Activated naive CD8-positive, alpha-beta T cell treated with anti-CD3 and anti-CD28 coated beads, Interleukin-2, amount 10 ng/mL, durations not matched to agents 7 days and 5 days (primary cell): Measurements from ENCODE around the gene PTPRS. TPM values are rescaled to one million over a fixed set of nuclear protein-coding genes. Genes with fewer than 3 reads are reported as not detected.
"Not testable (repeated sequence)": the region's sequence is repeated elsewhere in the genome, so short reads cannot be mapped to it uniquely, and the experiment has no call there.

ENCODE experiments used
- ATAC-seq: fragments of 150-1000 bp; cut with Tn5 transposase; one replicate; pipeline ENCODE4 v1.10.0; 2021; ENCODE audit warnings: low read depth, moderate library complexity
- POLR2A ChIA-PET: fragments of 350-600 bp; sonication (Branson Sonifier 250); formaldehyde crosslinking; loops from one replicate; lab custom pipeline; 2021; ENCODE audit warnings: antibody characterized with exemption; lab: Charles Lee
- DNase-seq: peaks from one replicate; pipeline ENCODE4 v3.0.0; 2021
- H3K27ac Mint-ChIP-seq: one replicate; pipeline ENCODE4 v1.8.0; 2022; ENCODE audit warnings: mild to moderate bottlenecking, mixed read lengths
- H3K27me3 Mint-ChIP-seq: one replicate; pipeline ENCODE4 v1.8.0; 2022; ENCODE audit warnings: mild to moderate bottlenecking, moderate library complexity, mixed read lengths
- H3K36me3 Mint-ChIP-seq: one replicate; pipeline ENCODE4 v1.8.0; 2021; ENCODE audit warnings: mild to moderate bottlenecking, mixed read lengths
- H3K4me1 Mint-ChIP-seq: one replicate; pipeline ENCODE4 v1.8.0; 2021; ENCODE audit warnings: mixed read lengths
- H3K4me3 Mint-ChIP-seq: one replicate; pipeline ENCODE4 v1.8.0; 2022; ENCODE audit warnings: mild to moderate bottlenecking, moderate library complexity, mixed read lengths
- H3K9me3 Mint-ChIP-seq: one replicate; pipeline ENCODE4 v1.8.0; 2021; ENCODE audit warnings: mixed read lengths
- total RNA-seq, 2 experiments: library from RNA; stranded (reverse); gene quantifications; one replicate each; pipeline ENCODE4 v1.2.3, GENCODE V29; 2021

Gene PTPRS
- total RNA-seq, 2 experiments from 2014 or later = 0.14 to 0.19 TPM

- H3K4me3 Mint-ChIP-seq, POLR2A ChIA-PET, H3K27me3 Mint-ChIP-seq, DNase-seq, ATAC-seq, H3K36me3 Mint-ChIP-seq, H3K27ac Mint-ChIP-seq, H3K9me3 Mint-ChIP-seq, H3K4me1 Mint-ChIP-seq: not testable (repeated sequence)
Observed at GRCh38 chr19:5361839-5362238, 21.2 kb upstream of the PTPRS start.

- Mint-ChIP-seq H3K4me1 (no peaks in the 10 kb centered on the region), H3K36me3 (no peaks in the 10 kb centered on the region), H3K27ac (no peak overlapping the region), H3K27me3 (no peaks in the 10 kb centered on the region), H3K4me3 (no peak overlapping the region), H3K9me3 (no peaks in the 10 kb centered on the region)
- POLR2A ChIA-PET = no interaction called here
- no peak for ATAC-seq
- DNase-seq = no peak
Observed at GRCh38 chr19:5361407-5361806, 20.8 kb upstream of the PTPRS start.

GRCh38 chr19:5360003-5360780 is 19.6 kb upstream of the PTPRS start:
- Mint-ChIP-seq H3K36me3 (no peaks in the 10 kb centered on the region), H3K27me3 (peaks cover 8% of the 10 kb centered on the region), H3K4me3 (no peak overlapping the region), H3K9me3 (no peaks in the 10 kb centered on the region), H3K27ac (no peak overlapping the region), H3K4me1 (no peaks in the 10 kb centered on the region)
- ATAC-seq = no peak
- POLR2A ChIA-PET = no interaction called here
- no peak for DNase-seq

DNA sequence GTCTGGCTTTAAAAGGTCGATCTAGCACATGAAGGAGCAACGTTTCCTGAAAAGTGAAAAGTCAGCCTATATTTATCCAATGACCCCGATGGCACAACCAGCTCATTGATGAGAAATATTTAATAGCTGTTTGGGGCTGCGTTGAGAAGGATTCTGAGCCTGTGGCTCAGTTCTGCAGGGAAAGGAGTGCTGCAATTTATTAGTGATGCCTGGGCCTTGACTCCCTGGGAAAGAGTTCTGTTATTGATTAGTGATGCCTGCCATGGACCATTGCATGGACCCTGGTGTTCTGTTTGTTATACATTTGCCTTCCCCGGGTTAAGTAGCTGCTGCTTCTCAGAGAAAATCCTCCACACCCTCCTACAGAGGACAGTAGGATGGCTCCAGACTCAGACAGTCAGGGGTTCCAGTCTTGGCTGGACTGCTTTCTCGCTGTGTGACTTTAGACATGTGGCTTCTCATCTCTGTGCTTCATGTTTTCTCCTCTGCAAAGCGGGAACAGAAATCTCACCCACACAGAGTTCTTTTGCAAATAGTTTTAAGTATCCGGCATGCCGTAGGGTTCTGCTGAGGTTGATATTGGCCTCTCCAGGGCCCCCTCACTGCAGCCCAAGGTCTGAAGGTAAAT is 17.7 kb upstream of the PTPRS start:
- H3K9me3 Mint-ChIP-seq = no peaks in the 10 kb centered on the region
- H3K36me3 Mint-ChIP-seq = no peaks in the 10 kb centered on the region
- ATAC-seq (no peak), DNase-seq (no peak)
- POLR2A ChIA-PET = no interaction called here
- H3K27me3 Mint-ChIP-seq = peaks cover 8% of the 10 kb centered on the region
- no peaks in the 10 kb centered on the region for H3K4me1 Mint-ChIP-seq
- no peak overlapping the region for H3K4me3 Mint-ChIP-seq
- H3K27ac Mint-ChIP-seq = no peak overlapping the region

DNA sequence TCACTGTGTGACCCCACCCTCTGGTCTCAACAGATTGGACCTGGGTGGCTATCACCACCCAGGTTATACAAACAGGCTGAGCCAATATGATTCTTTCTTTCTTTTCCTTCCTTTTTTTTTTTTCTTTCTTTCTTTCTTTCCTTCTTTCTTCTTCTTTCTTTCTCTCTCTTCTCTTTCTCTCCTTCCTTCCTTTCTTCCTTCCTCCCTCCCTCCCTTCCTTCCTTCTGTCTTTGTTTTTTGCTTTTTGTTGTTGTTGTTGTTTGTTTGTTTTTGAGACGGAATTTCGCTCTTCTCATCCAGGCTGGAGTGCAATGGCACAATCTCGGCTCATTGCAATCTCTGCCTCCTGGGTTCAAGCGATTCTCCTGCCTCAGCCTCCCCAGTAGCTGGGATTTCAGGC is 17.0 kb upstream of the PTPRS start:
- Mint-ChIP-seq H3K27me3 (peaks cover 8% of the 10 kb centered on the region), H3K4me1 (no peaks in the 10 kb centered on the region), H3K27ac (no peak overlapping the region), H3K4me3 (no peak overlapping the region), H3K9me3 (no peaks in the 10 kb centered on the region), H3K36me3 (no peaks in the 10 kb centered on the region)
- ATAC-seq (no peak), DNase-seq (no peak)
- POLR2A ChIA-PET = no interaction called here

GRCh38 chr19:5356918-5357317 is 16.3 kb upstream of the PTPRS start:
- Mint-ChIP-seq H3K9me3 (no peaks in the 10 kb centered on the region), H3K36me3 (no peaks in the 10 kb centered on the region), H3K27me3 (peaks cover 8% of the 10 kb centered on the region), H3K4me3 (no peak overlapping the region), H3K27ac (no peak overlapping the region), H3K4me1 (no peaks in the 10 kb centered on the region)
- no peak for ATAC-seq
- POLR2A ChIA-PET = interaction anchor here (0.6 kb wide), 1 partner anchor 483 kb away, joined by 3 read pairs; no protein-coding TSS in a partner anchor
- DNase-seq = no peak

GRCh38 chr19:5356428-5356827 is 15.8 kb upstream of the PTPRS start:
- POLR2A ChIA-PET = interaction anchor here (0.6 kb wide), 1 partner anchor 482 kb away, joined by 3 read pairs; no protein-coding TSS in a partner anchor
- H3K36me3 Mint-ChIP-seq = no peaks in the 10 kb centered on the region
- H3K27ac Mint-ChIP-seq = no peak overlapping the region
- peaks cover 8% of the 10 kb centered on the region for H3K27me3 Mint-ChIP-seq
- ATAC-seq (no peak), DNase-seq (no peak)
- no peaks in the 10 kb centered on the region for H3K9me3 Mint-ChIP-seq
- no peaks in the 10 kb centered on the region for H3K4me1 Mint-ChIP-seq
- no peak overlapping the region for H3K4me3 Mint-ChIP-seq

GRCh38 chr19:5355693-5356092 is 15.1 kb upstream of the PTPRS start:
- Mint-ChIP-seq H3K4me1 (no peaks in the 10 kb centered on the region), H3K27me3 (peaks cover 8% of the 10 kb centered on the region), H3K36me3 (no peaks in the 10 kb centered on the region), H3K9me3 (no peaks in the 10 kb centered on the region), H3K27ac (no peak overlapping the region), H3K4me3 (no peak overlapping the region)
- ATAC-seq (no peak), DNase-seq (no peak)
- POLR2A ChIA-PET = no interaction called here

GRCh38 chr19:5355076-5355475 is 14.5 kb upstream of the PTPRS start:
- Mint-ChIP-seq H3K27me3 (peaks cover 8% of the 10 kb centered on the region), H3K36me3 (no peaks in the 10 kb centered on the region)
- ATAC-seq = no peak

GRCh38 chr19:5354403-5354802 is 13.8 kb upstream of the PTPRS start:
- H3K4me3 Mint-ChIP-seq = no peak overlapping the region
- H3K4me1 Mint-ChIP-seq = no peaks in the 10 kb centered on the region
- H3K9me3 Mint-ChIP-seq = no peaks in the 10 kb centered on the region
- peaks cover 8% of the 10 kb centered on the region for H3K27me3 Mint-ChIP-seq
- no peak overlapping the region for H3K27ac Mint-ChIP-seq
- POLR2A ChIA-PET = no interaction called here
- ATAC-seq (no peak), DNase-seq (no peak)
- no peaks in the 10 kb centered on the region for H3K36me3 Mint-ChIP-seq

More at GRCh38 chr19:5355076-5355475, 14.5 kb upstream of the PTPRS start:
- H3K4me1 Mint-ChIP-seq = no peaks in the 10 kb centered on the region
- POLR2A ChIA-PET = no interaction called here
- no peak overlapping the region for H3K4me3 Mint-ChIP-seq
- H3K9me3 Mint-ChIP-seq = no peaks in the 10 kb centered on the region
- no peak for DNase-seq
- no peak overlapping the region for H3K27ac Mint-ChIP-seq

DNA sequence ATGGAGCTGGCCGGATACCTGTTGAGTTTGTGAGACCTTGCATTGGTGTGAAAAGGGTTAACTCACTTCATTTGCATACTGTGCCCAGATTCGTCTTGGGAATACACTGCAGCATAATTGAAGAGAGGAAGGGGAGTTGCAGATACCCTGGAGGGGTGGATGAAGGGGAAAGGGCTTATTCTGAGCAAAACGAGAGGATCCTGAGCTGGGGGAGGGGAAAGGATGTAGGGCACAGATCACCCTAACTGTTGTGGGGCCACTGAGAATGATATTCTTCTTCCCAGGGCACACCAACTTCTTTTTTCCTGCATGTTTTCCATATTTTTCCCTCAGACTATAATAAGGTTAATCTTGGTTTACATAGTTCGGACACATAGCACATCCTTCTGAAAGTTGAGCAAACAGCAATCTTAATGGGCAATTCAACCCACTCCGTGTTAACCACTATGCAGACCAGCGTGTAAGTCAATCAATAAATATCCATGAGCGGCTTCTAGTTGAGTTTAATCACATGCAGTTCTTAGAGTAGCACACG is 11.7 kb upstream of the PTPRS start:
- Mint-ChIP-seq H3K4me1 (no peaks in the 10 kb centered on the region), H3K9me3 (no peaks in the 10 kb centered on the region), H3K36me3 (no peaks in the 10 kb centered on the region), H3K4me3 (no peak overlapping the region), H3K27ac (no peak overlapping the region), H3K27me3 (peaks cover 8% of the 10 kb centered on the region)
- ATAC-seq = no peak
- DNase-seq = no peak
- POLR2A ChIA-PET = no interaction called here

GRCh38 chr19:5351731-5352228 is 11.2 kb upstream of the PTPRS start:
- POLR2A ChIA-PET = no interaction called here
- DNase-seq (no peak), ATAC-seq (no peak)
- no peak overlapping the region for H3K27ac Mint-ChIP-seq
- no peaks in the 10 kb centered on the region for H3K9me3 Mint-ChIP-seq
- no peaks in the 10 kb centered on the region for H3K36me3 Mint-ChIP-seq
- peaks cover 8% of the 10 kb centered on the region for H3K27me3 Mint-ChIP-seq
- H3K4me1 Mint-ChIP-seq = no peaks in the 10 kb centered on the region
- H3K4me3 Mint-ChIP-seq = no peak overlapping the region

GRCh38 chr19:5349041-5349440 is 8.4 kb upstream of the PTPRS start:
- H3K4me3 Mint-ChIP-seq = no peak overlapping the region
- DNase-seq = no peak
- H3K9me3 Mint-ChIP-seq = no peaks in the 10 kb centered on the region
- no peak for ATAC-seq
- POLR2A ChIA-PET = no interaction called here
- H3K27ac Mint-ChIP-seq = no peak overlapping the region
- H3K27me3 Mint-ChIP-seq = peaks cover 6% of the 10 kb centered on the region
- peaks cover 1% of the 10 kb centered on the region for H3K4me1 Mint-ChIP-seq
- no peaks in the 10 kb centered on the region for H3K36me3 Mint-ChIP-seq
